K562 (cell line): ENCODE measurements around the gene KAZN.

ENCODE experiments used
- ATF2 ChIP-seq: sonication (generic); formaldehyde crosslinking; IDR thresholded peaks from 2 replicates; pipeline ENCODE4 v1.8.1; 2022; ENCODE audit warnings: missing genetic modification reagents
- EZH2 ChIP-seq: IDR thresholded peaks from 2 replicates; pipeline ENCODE4 v1.6.1; 2012; ENCODE audit warnings: low read depth, mild to moderate bottlenecking, inconsistent platforms, low read length, borderline replicate concordance
- MEIS2 ChIP-seq: fragments of 450-650 bp; IDR thresholded peaks from 2 replicates; pipeline ENCODE4 v1.6.1; 2014; ENCODE audit warnings: mild to moderate bottlenecking; ENCODE audit not compliant: partially characterized antibody
- TGIF2 ChIP-seq: sonication (generic); formaldehyde crosslinking; IDR thresholded peaks from 2 replicates; pipeline ENCODE4 v1.8.1; 2022; ENCODE audit warnings: mild to moderate bottlenecking, missing genetic modification reagents, moderate library complexity
- U2AF2 ChIP-seq: fragments of 200-400 bp; formaldehyde crosslinking; optimal IDR thresholded peaks from 2 replicates; pipeline ENCODE3; 2017; ENCODE audit warnings: low read depth, mild to moderate bottlenecking, low read length
- USF2 ChIP-seq: sonication (generic); formaldehyde crosslinking; IDR thresholded peaks from 2 replicates; pipeline ENCODE4 v1.5.0; 2020; ENCODE audit warnings: missing genetic modification reagents
- ZBTB2 ChIP-seq: fragments of 450-650 bp; IDR thresholded peaks from 2 replicates; pipeline ENCODE4 v1.6.1; 2016; ENCODE audit warnings: antibody characterized with exemption

GRCh38 chr1:14578156-14578555 is 20.3 kb upstream of the KAZN start:
- no peak for TF ChIP-seq ZBTB2
- TF ChIP-seq EZH2: no peak
- no peak for TF ChIP-seq MEIS2
- TF ChIP-seq ATF2 (CRISPR knock-in tag): no peak
- no peak for TF ChIP-seq USF2 (CRISPR knock-in tag)
- no peak for TF ChIP-seq TGIF2 (CRISPR knock-in tag)
- TF ChIP-seq U2AF2: no peak
